Common myeloid progenitor, CD34-positive (primary cell): Measurements from ENCODE around the gene RASL11B. TPM values are rescaled to one million over a fixed set of nuclear protein-coding genes. Genes with fewer than 3 reads are reported as not detected.

Experiments used
- CTCF ChIA-PET: fragments of 350-600 bp; sonication (Branson Sonifier 250); formaldehyde crosslinking; loops from one replicate; lab custom pipeline; 2021; ENCODE audit warnings: antibody characterized with exemption; lab: Charles Lee
- POLR2A ChIA-PET: fragments of 350-600 bp; sonication (Branson Sonifier 250); formaldehyde crosslinking; loops from one replicate; lab custom pipeline; 2021; ENCODE audit warnings: antibody characterized with exemption; lab: Charles Lee
- DNase-seq, 3 donors: peaks; one replicate each; pipeline versions ENCODE4 v3.0.0 to v3.0.0-alpha.2; 2013
- H3K27ac ChIP-seq, 2 experiments: 1 replicate in 1 of 2; 2 replicates in 1 of 2; pipeline ENCODE4 v1.7.0; 2013; ENCODE audit warnings: inconsistent platforms in 2 of 2, low read length in 2 of 2, mild to moderate bottlenecking in 2 of 2, low read depth in 1 of 2, moderate library complexity in 1 of 2; ENCODE audit not compliant: severe bottlenecking in 2 of 2, insufficient read depth in 1 of 2, poor library complexity in 1 of 2
- H3K27me3 ChIP-seq, 5 experiments: replicated peaks in 2 of 5; 1 replicate in 3 of 5; 2 replicates in 2 of 5; pipeline versions ENCODE4 v1.6.1 to v1.7.0; 2013; ENCODE audit warnings: low read length in 4 of 5, mild to moderate bottlenecking in 2 of 5, moderate library complexity in 2 of 5, inconsistent platforms in 1 of 5; ENCODE audit not compliant: insufficient read depth in 5 of 5, control insufficient read depth in 4 of 5
- H3K36me3 ChIP-seq, 4 experiments: 1 replicate in 2 of 4; 2 replicates in 2 of 4; pipeline versions ENCODE4 v1.6.1 to v1.7.0; 2013; ENCODE audit warnings: low read length in 3 of 4, control low read depth in 1 of 4, mild to moderate bottlenecking in 1 of 4; ENCODE audit not compliant: control insufficient read depth in 4 of 4, insufficient read depth in 4 of 4
- H3K4me1 ChIP-seq, 4 experiments: 1 replicate in 3 of 4; 2 replicates in 1 of 4; pipeline versions ENCODE4 v1.6.1 to v1.7.1; 2013; ENCODE audit warnings: low read length in 3 of 4, mild to moderate bottlenecking in 3 of 4, control low read depth in 1 of 4, inconsistent platforms in 1 of 4, moderate library complexity in 1 of 4; ENCODE audit not compliant: control insufficient read depth in 4 of 4, insufficient read depth in 4 of 4; ENCODE audit errors: control extremely low read depth in 1 of 4
- H3K4me3 ChIP-seq, 7 experiments: 1 replicate in 4 of 7; 2 replicates in 3 of 7; pipeline versions ENCODE4 v1.5.1 to v1.7.0; 2013; ENCODE audit warnings: mild to moderate bottlenecking in 7 of 7, low read length in 6 of 7, moderate library complexity in 6 of 7, inconsistent platforms in 2 of 7, low read depth in 2 of 7, control low read depth in 1 of 7; ENCODE audit not compliant: insufficient read depth in 4 of 7, control insufficient read depth in 1 of 7; ENCODE audit errors: extremely low read depth in 1 of 7
- H3K9me3 ChIP-seq, 5 experiments: 1 replicate in 4 of 5; 2 replicates in 1 of 5; pipeline versions ENCODE4 v1.6.1 to v1.7.1; 2013; ENCODE audit warnings: low read length in 4 of 5, mild to moderate bottlenecking in 2 of 5, inconsistent platforms in 1 of 5, low read depth in 1 of 5, moderate library complexity in 1 of 5; ENCODE audit not compliant: control insufficient read depth in 4 of 5, insufficient read depth in 2 of 5; ENCODE audit errors: control extremely low read depth in 1 of 5
- WGBS: methylation state at CpG from one replicate; pipeline ENCODE4 v1.1.5; 2013; ENCODE audit not compliant: insufficient coverage; 5-methylcytosine and 5-hydroxymethylcytosine counted together
- polyA plus RNA-seq: library from polyadenylated mRNA; unstranded; fragments of 120-200 nt; gene quantifications from one replicate; pipeline ENCODE4 v1.2.1, GENCODE V29; 2013

RASL11B gene
- polyA plus RNA-seq = 0.08 TPM

- Histone ChIP-seq H3K27ac (no peak within 1 kb of the TSS), H3K36me3 (no peaks in the 10 kb centered on the region), H3K4me3 (peak within 1 kb of the TSS; percentile 39 to 75 (median 64)), H3K9me3 (peaks cover 0 to 15% (median 5%) of the 10 kb centered on the region in 5 experiments), H3K4me1 (peaks cover 0 to 16% (median 13%) of the 10 kb centered on the region in 4 experiments), H3K27me3 (peaks cover 0 to 45% (median 14%) of the 10 kb centered on the region in 5 experiments)
- DNase-seq = peak; percentile 73 to 90 (median 88)
- under 1% methylated on average over 79 of the region's 94 CpGs for WGBS
- ChIA-PET POLR2A (no interaction called here), CTCF (no interaction called here)
Observed at GRCh38 chr4:52861879-52862616, at the start of gene RASL11B. TSS of gene RASL11B (plus strand) at chr4:52862317. CDS start at chr4:52862508, 191 bp downstream.

- no peaks in the 10 kb centered on the region for H3K36me3 ChIP-seq
- no peaks in the 10 kb centered on the region for H3K4me1 ChIP-seq
- DNase-seq = no peak
- H3K4me3 ChIP-seq = no peak overlapping the region
- WGBS = 100% methylated on average over 3 of the region's 4 CpGs
- no peaks in the 10 kb centered on the region for H3K27me3 ChIP-seq
- CTCF ChIA-PET = no interaction called here
- H3K9me3 ChIP-seq = no peaks in the 10 kb centered on the region
- H3K27ac ChIP-seq = no peak overlapping the region
- POLR2A ChIA-PET = no interaction called here
Observed at GRCh38 chr4:52813546-52813945, 48.6 kb upstream of the RASL11B start.

GRCh38 chr4:52822583-52822971 lies 39.5 kb upstream of the RASL11B start:
- no peaks in the 10 kb centered on the region for H3K4me1 ChIP-seq
- H3K9me3 ChIP-seq = no peaks in the 10 kb centered on the region
- H3K4me3 ChIP-seq = no peak overlapping the region
- H3K27me3 ChIP-seq = no peaks in the 10 kb centered on the region
- CTCF ChIA-PET = no interaction called here
- H3K36me3 ChIP-seq = no peaks in the 10 kb centered on the region
- no peak for DNase-seq
- H3K27ac ChIP-seq = no peak overlapping the region
- POLR2A ChIA-PET = no interaction called here
- no CpG with 5 or more reads among the region's 2 CpGs for WGBS

GRCh38 chr4:52822972-52823701 lies 39.0 kb upstream of the RASL11B start:
- Histone ChIP-seq H3K4me1 (no peaks in the 10 kb centered on the region), H3K4me3 (no peak overlapping the region), H3K36me3 (no peaks in the 10 kb centered on the region), H3K27me3 (no peaks in the 10 kb centered on the region), H3K27ac (no peak overlapping the region), H3K9me3 (no peaks in the 10 kb centered on the region)
- no peak for DNase-seq
- WGBS = 94% methylated on average over 2 of the region's 5 CpGs
- POLR2A ChIA-PET = no interaction called here
- CTCF ChIA-PET = no interaction called here

- WGBS = 90% methylated on average over 1 of the region's 1 CpG
- Histone ChIP-seq H3K36me3 (no peaks in the 10 kb centered on the region), H3K27me3 (no peaks in the 10 kb centered on the region), H3K4me1 (no peaks in the 10 kb centered on the region), H3K9me3 (no peaks in the 10 kb centered on the region), H3K27ac (no peak overlapping the region), H3K4me3 (no peak overlapping the region)
- ChIA-PET CTCF (no interaction called here), POLR2A (no interaction called here)
- no peak for DNase-seq
Observed at GRCh38 chr4:52823702-52824092, 38.4 kb upstream of the RASL11B start.

- no peaks in the 10 kb centered on the region for H3K36me3 ChIP-seq
- POLR2A ChIA-PET = no interaction called here
- H3K27me3 ChIP-seq = no peaks in the 10 kb centered on the region
- WGBS = 95% methylated on average over 5 of the region's 6 CpGs
- H3K4me1 ChIP-seq = no peaks in the 10 kb centered on the region
- no peaks in the 10 kb centered on the region for H3K9me3 ChIP-seq
- DNase-seq = no peak
- CTCF ChIA-PET = no interaction called here
- no peak overlapping the region for H3K27ac ChIP-seq
- H3K4me3 ChIP-seq = no peak overlapping the region
Observed at GRCh38 chr4:52824270-52824602, 37.9 kb upstream of the RASL11B start.
